ENCODE data around the gene ZMYND10. TPM values are rescaled to one million over a fixed set of nuclear protein-coding genes. Genes with fewer than 3 reads are reported as not detected.

The ZMYND10 gene
- total and polyA plus RNA-seq, 2 experiments from 2014 or later: 0.29 to 0.31 TPM

GRCh38 chr3:50373146-50374051 lies 27.9 kb upstream of the ZMYND10 start:
- H3K27ac Mint-ChIP-seq: no peak overlapping the region
- H2AFZ ChIP-seq: no peak overlapping the region
- H3K4me2 ChIP-seq: peak overlapping the region; percentile 67; the same call in 1 of the 2 replicates
- H3F3A ChIP-seq (replicated peaks; ENCODE audit: low read depth): no peaks in the 10 kb centered on the region
- no peaks in the 10 kb centered on the region for H3K27me3 ChIP-seq (ENCODE audit: insufficient read depth)
- DNase-seq (ENCODE audit: low spot score) (peak; percentile 74), ATAC-seq (peak; percentile 10; the same call in 2 of the 3 replicates)
- TF ChIP-seq EZH2phosphoT487 (IDR thresholded peaks at IDR 0.05; ENCODE audit: unreplicated experiment) (no peak), EZH2 (IDR thresholded peaks at IDR 0.05; ENCODE audit: low read depth, unreplicated experiment) (no peak), STAT1 (IDR thresholded peaks at IDR 0.05; ENCODE audit: unreplicated experiment) (no peak), JUNB (IDR thresholded peaks at IDR 0.05; ENCODE audit: unreplicated experiment) (no peak), ZNF114 (CRISPR knock-in tag; IDR thresholded peaks at IDR 0.05) (no peak), NANOG (IDR thresholded peaks at IDR 0.05; ENCODE audit: borderline replicate concordance) (no peak), ZNF331 (CRISPR knock-in tag; IDR thresholded peaks at IDR 0.05; ENCODE audit: low read depth) (no peak)
- TF ChIP-seq, protein P1, sequence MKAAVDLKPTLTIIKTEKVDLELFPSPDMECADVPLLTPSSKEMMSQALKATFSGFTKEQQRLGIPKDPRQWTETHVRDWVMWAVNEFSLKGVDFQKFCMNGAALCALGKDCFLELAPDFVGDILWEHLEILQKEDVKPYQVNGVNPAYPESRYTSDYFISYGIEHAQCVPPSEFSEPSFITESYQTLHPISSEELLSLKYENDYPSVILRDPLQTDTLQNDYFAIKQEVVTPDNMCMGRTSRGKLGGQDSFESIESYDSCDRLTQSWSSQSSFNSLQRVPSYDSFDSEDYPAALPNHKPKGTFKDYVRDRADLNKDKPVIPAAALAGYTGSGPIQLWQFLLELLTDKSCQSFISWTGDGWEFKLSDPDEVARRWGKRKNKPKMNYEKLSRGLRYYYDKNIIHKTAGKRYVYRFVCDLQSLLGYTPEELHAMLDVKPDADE (IDR thresholded peaks at IDR 0.05): no peak
- TF ChIP-seq, protein P2, sequence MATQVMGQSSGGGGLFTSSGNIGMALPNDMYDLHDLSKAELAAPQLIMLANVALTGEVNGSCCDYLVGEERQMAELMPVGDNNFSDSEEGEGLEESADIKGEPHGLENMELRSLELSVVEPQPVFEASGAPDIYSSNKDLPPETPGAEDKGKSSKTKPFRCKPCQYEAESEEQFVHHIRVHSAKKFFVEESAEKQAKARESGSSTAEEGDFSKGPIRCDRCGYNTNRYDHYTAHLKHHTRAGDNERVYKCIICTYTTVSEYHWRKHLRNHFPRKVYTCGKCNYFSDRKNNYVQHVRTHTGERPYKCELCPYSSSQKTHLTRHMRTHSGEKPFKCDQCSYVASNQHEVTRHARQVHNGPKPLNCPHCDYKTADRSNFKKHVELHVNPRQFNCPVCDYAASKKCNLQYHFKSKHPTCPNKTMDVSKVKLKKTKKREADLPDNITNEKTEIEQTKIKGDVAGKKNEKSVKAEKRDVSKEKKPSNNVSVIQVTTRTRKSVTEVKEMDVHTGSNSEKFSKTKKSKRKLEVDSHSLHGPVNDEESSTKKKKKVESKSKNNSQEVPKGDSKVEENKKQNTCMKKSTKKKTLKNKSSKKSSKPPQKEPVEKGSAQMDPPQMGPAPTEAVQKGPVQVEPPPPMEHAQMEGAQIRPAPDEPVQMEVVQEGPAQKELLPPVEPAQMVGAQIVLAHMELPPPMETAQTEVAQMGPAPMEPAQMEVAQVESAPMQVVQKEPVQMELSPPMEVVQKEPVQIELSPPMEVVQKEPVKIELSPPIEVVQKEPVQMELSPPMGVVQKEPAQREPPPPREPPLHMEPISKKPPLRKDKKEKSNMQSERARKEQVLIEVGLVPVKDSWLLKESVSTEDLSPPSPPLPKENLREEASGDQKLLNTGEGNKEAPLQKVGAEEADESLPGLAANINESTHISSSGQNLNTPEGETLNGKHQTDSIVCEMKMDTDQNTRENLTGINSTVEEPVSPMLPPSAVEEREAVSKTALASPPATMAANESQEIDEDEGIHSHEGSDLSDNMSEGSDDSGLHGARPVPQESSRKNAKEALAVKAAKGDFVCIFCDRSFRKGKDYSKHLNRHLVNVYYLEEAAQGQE (IDR thresholded peaks at IDR 0.05; ENCODE audit: unreplicated experiment): no peak
- TF ChIP-seq, protein P3, sequence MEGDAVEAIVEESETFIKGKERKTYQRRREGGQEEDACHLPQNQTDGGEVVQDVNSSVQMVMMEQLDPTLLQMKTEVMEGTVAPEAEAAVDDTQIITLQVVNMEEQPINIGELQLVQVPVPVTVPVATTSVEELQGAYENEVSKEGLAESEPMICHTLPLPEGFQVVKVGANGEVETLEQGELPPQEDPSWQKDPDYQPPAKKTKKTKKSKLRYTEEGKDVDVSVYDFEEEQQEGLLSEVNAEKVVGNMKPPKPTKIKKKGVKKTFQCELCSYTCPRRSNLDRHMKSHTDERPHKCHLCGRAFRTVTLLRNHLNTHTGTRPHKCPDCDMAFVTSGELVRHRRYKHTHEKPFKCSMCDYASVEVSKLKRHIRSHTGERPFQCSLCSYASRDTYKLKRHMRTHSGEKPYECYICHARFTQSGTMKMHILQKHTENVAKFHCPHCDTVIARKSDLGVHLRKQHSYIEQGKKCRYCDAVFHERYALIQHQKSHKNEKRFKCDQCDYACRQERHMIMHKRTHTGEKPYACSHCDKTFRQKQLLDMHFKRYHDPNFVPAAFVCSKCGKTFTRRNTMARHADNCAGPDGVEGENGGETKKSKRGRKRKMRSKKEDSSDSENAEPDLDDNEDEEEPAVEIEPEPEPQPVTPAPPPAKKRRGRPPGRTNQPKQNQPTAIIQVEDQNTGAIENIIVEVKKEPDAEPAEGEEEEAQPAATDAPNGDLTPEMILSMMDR (conservative IDR thresholded peaks at IDR 0.05; ENCODE audit: low read depth in 2 of 2): no peak
- peaks cover 35% of the 10 kb centered on the region for H3K4me1 Mint-ChIP-seq
- H3K27ac ChIP-seq (ENCODE audit: low read depth): no peak overlapping the region
- H3K4me1 ChIP-seq (ENCODE audit: insufficient read depth): peaks cover 11% of the 10 kb centered on the region
- H3K4me3 Mint-ChIP-seq: no peak overlapping the region; the same call in 2 of the 3 replicates
- no peaks in the 10 kb centered on the region; the same call in 2 of the 3 replicates for H3K36me3 Mint-ChIP-seq (ENCODE audit: low read depth)
- no peaks in the 10 kb centered on the region for H4K20me1 ChIP-seq (replicated peaks; ENCODE audit: insufficient read depth)
- H3K36me3 ChIP-seq (ENCODE audit: insufficient read depth): no peaks in the 10 kb centered on the region
- no peaks in the 10 kb centered on the region for H3K9me2 ChIP-seq (ENCODE audit: insufficient read depth)
- peaks cover 20% of the 10 kb centered on the region for H3K27me3 Mint-ChIP-seq (ENCODE audit: insufficient read depth, low read depth, poor library complexity)
- no peaks in the 10 kb centered on the region for H3K79me2 ChIP-seq (replicated peaks; ENCODE audit: insufficient read depth)
- H3K9me3 Mint-ChIP-seq: no peaks in the 10 kb centered on the region; the same call in 2 of the 3 replicates
- no peak overlapping the region; the same call in 1 of the 2 replicates for H3K4me3 ChIP-seq

All from GM23338 (cell line).